Neuron (in vitro differentiated cells): ENCODE measurements around the gene DOP1B.

Experiments used
- H2AFZ ChIP-seq: one replicate; pipeline ENCODE4 v1.6.1; 2013; ENCODE audit warnings: low read depth, mild to moderate bottlenecking, inconsistent platforms, low read length, moderate library complexity
- H3K27me3 ChIP-seq: one replicate; pipeline ENCODE4 v1.6.1; 2013; ENCODE audit warnings: low read length; ENCODE audit not compliant: insufficient read depth
- H3K36me3 ChIP-seq: one replicate; pipeline ENCODE4 v1.6.1; 2013; ENCODE audit warnings: low read length; ENCODE audit not compliant: insufficient read depth
- H3K4me1 ChIP-seq: one replicate; pipeline ENCODE4 v1.6.1; 2013; ENCODE audit warnings: low read length; ENCODE audit not compliant: insufficient read depth
- H3K4me3 ChIP-seq: 2 replicates; pipeline ENCODE4 v1.5.1; 2013; ENCODE audit warnings: mild to moderate bottlenecking, low read length, moderate library complexity
- H3K9me3 ChIP-seq: one replicate; pipeline ENCODE4 v1.6.1; 2013; ENCODE audit warnings: low read length

The DOP1B gene

DNA sequence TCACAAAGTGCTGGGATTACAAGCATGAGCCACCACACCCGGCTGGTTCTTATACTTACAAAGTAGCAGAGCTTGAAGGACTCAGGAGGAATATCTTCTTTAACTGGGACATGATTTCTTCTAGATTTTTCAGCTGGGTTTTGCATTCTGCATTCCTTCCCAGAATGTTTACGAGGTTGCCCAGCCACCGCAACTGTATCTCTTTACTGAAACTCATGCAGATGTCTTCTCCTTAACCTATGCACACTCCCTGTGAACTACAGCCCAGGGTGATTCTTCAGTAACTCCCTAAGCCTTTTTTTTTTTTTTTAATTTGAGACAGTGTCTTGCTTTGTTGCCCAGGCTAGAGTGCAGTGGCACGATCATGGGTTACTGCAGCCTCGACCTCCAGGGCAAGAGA is 8.7 kb upstream of the DOP1B start:
- peaks cover 3% of the 10 kb centered on the region for H3K9me3 ChIP-seq
- no peak overlapping the region for H3K4me3 ChIP-seq
- no peaks in the 10 kb centered on the region for H3K36me3 ChIP-seq
- peaks cover 7% of the 10 kb centered on the region for H3K4me1 ChIP-seq
- H3K27me3 ChIP-seq, result no peaks in the 10 kb centered on the region
- H2AFZ ChIP-seq, result no peak overlapping the region

DNA sequence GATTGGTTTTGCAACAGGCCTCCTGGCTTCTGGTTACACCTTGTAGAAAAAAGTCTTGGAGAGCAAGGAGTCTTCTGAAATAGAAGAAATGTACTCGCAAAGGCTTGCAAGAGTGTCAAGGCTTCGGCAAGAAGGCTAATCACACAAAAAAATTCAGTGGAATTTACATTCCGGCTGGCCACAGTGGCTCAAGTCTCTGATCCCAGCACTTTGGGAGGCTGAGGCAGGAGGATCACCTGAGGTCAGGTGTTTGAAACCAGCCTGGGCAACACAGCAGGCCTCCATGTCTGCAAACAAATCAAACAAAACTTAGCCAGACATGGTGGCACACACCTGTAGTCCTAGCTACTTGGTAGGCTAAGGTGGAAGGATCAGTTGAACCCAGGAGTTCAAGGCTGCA is 7.7 kb upstream of the DOP1B start:
- H3K4me3 ChIP-seq, result no peak overlapping the region
- peaks cover 3% of the 10 kb centered on the region for H3K9me3 ChIP-seq
- peaks cover 7% of the 10 kb centered on the region for H3K4me1 ChIP-seq
- no peak overlapping the region for H2AFZ ChIP-seq
- H3K36me3 ChIP-seq, result no peaks in the 10 kb centered on the region
- H3K27me3 ChIP-seq, result no peaks in the 10 kb centered on the region

DNA sequence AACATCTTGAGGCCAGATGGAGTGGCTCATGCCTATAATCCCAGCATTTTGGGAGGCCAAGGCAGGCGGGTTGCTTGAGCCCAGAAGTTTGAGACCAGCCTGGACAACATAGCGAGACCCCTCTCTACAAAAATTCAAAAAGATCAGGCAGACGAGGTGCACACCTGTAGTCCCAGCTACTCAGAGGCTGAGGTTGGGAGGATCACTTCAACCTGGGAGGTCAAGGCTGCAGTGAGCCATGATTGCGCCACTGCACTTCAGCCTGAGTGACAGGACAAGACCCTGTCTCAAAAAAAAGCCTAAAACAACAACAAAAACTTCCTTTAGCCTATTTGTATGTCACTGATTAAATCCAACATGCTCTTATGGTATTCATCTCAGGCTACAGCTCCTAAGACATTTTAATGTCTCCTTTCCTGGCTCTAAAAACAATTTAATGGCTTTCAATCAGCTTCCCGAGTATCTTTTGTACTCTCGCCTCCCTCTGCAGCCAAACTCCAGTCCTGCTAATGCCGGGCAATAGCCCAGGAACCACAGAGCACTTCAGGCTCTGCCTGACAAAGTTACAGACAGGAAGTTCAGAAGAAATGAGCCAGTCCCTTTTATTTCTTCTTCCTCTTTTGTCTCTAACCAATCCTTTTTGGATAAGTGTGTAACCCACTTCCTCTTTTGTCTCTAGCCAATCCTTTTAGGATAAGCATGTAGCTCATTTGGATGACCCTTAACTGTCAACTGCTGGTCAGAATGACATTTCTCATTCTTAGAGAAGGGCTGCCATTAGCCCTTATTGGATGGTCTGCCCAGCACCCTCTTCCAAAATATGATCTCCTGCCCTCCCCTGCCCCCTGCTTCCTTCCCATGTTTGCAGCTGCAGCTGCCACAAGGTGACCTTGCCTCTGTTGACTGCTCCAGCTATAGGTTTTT is 6.6 kb upstream of the DOP1B start:
- no peak overlapping the region for H3K4me3 ChIP-seq
- no peaks in the 10 kb centered on the region for H3K36me3 ChIP-seq
- H3K9me3 ChIP-seq, result peaks cover 3% of the 10 kb centered on the region
- no peaks in the 10 kb centered on the region for H3K27me3 ChIP-seq
- H3K4me1 ChIP-seq, result peaks cover 7% of the 10 kb centered on the region
- no peak overlapping the region for H2AFZ ChIP-seq

DNA sequence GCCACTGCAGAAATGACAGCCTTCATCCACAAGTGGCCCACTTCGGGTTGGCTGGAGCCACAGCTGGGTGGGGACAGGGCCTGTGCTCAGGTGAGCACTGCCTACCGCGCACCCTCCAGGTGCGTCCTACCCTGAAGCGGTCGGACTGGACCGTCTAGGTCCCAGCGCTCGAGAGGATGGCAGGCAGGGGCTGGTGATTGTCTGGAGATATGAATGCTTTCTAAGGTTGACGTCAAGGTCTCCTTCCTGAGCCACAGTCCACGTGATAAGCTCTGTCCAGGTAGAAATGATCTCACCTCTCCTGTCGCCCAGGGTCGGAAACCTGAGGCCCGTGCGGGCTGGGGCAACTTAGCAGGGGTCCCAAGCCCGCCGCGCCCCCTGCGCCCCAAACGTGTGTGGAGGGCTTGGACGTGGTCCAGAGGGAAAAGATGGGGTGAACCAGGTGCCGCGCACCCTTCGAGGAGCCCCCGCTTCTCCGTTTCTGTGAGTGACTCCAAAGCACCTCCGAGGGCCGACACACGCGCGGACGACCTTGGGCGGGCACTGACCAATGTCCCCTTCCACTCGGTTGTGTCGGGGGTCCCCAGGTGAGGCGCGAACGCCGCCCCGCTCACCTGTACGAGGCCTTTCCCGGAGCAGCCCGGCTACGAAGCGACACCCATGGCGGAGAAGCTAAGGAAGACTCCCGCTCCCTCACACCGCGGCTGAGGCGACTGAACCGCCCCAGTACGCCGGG is 853 bp upstream of the DOP1B start:
- Histone ChIP-seq H3K4me3 (peak overlapping the region; percentile 65), H3K36me3 (peaks cover 2% of the 10 kb centered on the region), H3K4me1 (peaks cover 11% of the 10 kb centered on the region), H2AFZ (peak overlapping the region; percentile 86), H3K27me3 (peaks cover 4% of the 10 kb centered on the region), H3K9me3 (peaks cover 3% of the 10 kb centered on the region)

DNA sequence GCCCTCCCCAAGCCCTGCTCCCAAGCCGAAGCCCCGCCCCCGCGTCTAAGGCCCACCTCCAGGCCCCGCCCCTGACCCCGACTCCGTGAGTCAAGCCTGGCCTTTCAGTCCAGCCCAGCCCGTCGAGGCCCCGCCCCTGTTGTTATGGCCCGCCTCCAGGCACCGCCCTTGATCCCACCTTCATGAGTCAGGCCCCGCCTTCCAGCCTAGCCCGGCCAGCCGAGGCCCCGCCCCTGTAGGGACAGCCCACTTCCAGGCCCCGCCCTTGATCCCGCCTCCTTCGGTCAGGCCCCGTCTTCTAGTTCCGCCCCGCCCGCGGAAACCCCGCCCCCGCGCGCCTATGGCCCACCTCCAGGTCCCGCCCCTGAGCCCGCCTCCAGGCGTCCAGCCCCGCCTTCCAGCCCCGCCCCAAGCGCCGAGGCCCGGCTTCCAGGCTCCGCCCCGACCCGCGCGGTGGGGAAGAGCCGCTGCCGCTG is 247 bp upstream of the DOP1B start:
- peaks cover 11% of the 10 kb centered on the region for H3K4me1 ChIP-seq
- H3K27me3 ChIP-seq, result peaks cover 4% of the 10 kb centered on the region

DNA sequence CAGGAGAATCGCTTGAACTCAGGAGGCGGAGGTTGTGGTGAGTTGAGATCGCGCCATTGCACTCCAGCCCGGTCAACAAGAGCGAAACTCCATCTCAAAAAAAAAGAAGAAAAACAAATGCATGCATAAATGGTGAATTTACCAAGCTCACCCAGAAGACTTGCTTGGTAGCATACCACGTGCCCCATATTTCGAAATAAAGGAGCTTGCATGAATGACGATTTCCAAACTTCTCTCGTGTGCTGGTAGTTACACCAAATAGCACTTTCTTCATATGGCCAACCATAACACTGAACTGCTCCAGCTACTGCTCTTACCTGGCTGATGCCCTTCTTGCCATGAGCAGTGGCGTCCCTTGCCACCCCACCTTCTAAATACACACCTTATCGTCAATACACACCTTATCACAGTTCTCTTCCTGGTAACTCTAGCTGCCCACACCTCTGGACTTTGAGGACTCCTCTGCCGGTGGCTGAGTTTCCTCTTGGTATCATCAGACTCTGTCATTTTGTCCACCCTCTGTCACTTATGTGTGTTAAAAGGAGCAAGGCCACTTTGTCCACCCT is 2.8 kb downstream of the DOP1B start:
- no peaks in the 10 kb centered on the region for H3K9me3 ChIP-seq
- no peak overlapping the region for H2AFZ ChIP-seq

More for the DNA sequence above, 247 bp upstream of the DOP1B start:
- peaks cover 3% of the 10 kb centered on the region for H3K9me3 ChIP-seq
- peak overlapping the region; percentile 77 for H3K4me3 ChIP-seq
- peaks cover 2% of the 10 kb centered on the region for H3K36me3 ChIP-seq
- peak overlapping the region; percentile 86 for H2AFZ ChIP-seq

DNA sequence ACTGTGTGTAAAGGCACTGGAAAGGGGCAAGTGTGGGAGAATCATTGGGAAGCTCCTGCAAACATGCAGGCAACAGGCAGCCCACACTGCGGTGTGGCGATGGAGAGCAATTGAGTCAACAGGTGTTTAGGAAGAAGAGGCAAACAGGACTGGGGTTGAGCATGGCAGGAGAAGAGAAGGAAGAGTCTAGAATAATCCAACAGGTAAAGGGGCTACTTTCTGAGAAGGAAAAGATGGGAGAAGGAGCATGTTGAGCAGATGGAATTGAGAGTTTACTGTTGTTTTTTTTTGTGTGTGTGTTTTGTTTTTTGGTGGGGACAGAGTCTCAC is 4.2 kb downstream of the DOP1B start:
- Histone ChIP-seq H3K27me3 (no peaks in the 10 kb centered on the region), H3K9me3 (no peaks in the 10 kb centered on the region), H2AFZ (no peak overlapping the region), H3K36me3 (peaks cover 3% of the 10 kb centered on the region), H3K4me3 (no peak overlapping the region), H3K4me1 (peaks cover 23% of the 10 kb centered on the region)

More for the DNA sequence above, 2.8 kb downstream of the DOP1B start:
- H3K4me1 ChIP-seq, result peaks cover 24% of the 10 kb centered on the region
- no peak overlapping the region for H3K4me3 ChIP-seq
- H3K27me3 ChIP-seq, result peaks cover 4% of the 10 kb centered on the region
- peaks cover 2% of the 10 kb centered on the region for H3K36me3 ChIP-seq

DNA sequence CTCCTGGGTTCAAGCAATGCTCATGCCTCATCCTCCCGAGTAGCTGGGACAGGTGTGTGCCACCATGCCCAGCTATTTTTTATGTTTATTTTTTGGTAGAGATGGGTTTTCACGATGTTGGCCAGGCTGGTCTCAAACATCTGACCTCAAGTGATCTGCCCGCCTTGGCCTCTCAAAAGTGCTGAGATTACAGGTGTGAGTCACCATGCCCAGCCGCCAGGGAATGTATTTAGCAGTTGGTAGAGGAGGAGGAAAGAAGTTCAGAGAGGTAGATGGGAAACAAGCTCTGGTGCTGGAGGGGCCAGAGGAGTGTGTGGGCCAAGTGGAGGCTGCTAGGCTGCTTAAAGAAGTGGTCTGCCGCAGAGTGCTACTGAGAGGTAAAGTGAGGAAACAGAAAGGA is 6.0 kb downstream of the DOP1B start:
- H3K4me1 ChIP-seq, result peaks cover 21% of the 10 kb centered on the region
- H3K4me3 ChIP-seq, result no peak overlapping the region
- peaks cover 9% of the 10 kb centered on the region for H3K36me3 ChIP-seq
- H2AFZ ChIP-seq, result no peak overlapping the region
- H3K9me3 ChIP-seq, result no peaks in the 10 kb centered on the region
- H3K27me3 ChIP-seq, result no peaks in the 10 kb centered on the region

DNA sequence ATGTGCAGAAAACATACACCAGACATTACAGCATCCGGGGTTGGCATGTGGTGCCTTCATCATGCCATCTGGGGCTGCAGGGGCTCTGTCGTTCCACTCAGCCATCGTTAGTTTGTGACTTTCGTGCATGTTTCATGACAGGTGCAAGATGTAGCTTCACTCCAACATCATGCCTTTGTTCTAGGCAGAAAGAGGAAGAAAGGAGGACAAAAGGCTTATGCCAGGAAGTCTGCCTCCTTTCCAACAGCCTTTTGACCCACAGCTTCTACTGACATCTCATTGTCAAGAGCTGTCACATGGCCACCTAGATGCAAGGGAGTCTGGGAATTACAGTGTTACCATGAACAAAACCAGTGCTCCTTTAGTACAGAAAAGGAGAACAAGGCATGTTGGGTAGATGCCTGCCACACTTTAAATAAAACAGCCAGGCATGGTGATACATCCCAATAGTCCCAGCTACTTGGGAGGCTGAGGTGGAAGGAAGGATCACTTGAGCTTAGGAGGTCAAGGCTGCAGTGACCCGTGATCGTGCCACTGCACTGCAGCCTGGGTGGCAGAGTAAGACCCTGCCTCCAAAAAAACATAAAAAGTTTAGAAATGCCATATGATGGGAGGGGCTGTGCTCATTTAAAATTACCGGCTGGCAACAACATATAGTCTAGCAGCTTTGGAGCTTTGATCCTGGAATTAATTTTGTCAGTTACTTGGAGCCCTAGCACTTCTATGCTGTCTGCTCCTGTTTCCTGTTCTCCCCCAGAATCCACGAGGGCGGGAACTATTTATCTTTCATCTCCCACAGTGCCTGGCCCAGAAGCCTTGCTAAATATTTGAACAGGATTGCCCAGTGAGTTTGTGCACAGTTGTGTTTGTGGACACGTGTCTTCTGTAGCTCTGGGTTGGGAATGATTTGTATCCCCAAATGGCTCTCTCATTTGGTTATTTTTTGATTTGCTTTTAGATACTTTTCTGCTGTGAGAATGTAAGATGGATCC is 7.4 kb downstream of the DOP1B start:
- H3K36me3 ChIP-seq, result peaks cover 14% of the 10 kb centered on the region
- no peaks in the 10 kb centered on the region for H3K9me3 ChIP-seq
- H3K4me3 ChIP-seq, result no peak overlapping the region
- H3K4me1 ChIP-seq, result peaks cover 15% of the 10 kb centered on the region
- H2AFZ ChIP-seq, result no peak overlapping the region
- no peaks in the 10 kb centered on the region for H3K27me3 ChIP-seq

DNA sequence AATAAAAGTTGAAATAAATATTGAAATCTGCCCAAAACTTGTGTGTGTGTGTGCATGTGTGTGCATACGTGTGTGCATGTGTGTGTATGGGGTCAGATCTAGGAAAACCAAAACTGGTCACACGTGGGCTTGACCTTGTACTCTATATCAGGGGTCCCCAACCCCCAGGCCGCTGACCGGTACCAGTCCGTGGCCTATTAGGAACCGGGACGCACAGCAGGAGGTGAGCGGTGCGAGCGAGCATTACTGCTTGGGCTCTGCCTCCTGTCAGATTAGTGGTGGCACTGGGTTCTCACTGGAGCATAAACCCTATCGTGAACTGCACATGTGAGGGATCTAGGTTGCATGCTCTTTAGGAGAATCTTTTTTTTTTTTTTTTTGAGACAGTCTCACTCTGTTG is 8.7 kb downstream of the DOP1B start:
- H3K4me3 ChIP-seq, result no peak overlapping the region
- no peaks in the 10 kb centered on the region for H3K27me3 ChIP-seq
- H2AFZ ChIP-seq, result no peak overlapping the region
- H3K4me1 ChIP-seq, result peaks cover 15% of the 10 kb centered on the region
- H3K36me3 ChIP-seq, result peaks cover 21% of the 10 kb centered on the region
- H3K9me3 ChIP-seq, result peaks cover 5% of the 10 kb centered on the region

DNA sequence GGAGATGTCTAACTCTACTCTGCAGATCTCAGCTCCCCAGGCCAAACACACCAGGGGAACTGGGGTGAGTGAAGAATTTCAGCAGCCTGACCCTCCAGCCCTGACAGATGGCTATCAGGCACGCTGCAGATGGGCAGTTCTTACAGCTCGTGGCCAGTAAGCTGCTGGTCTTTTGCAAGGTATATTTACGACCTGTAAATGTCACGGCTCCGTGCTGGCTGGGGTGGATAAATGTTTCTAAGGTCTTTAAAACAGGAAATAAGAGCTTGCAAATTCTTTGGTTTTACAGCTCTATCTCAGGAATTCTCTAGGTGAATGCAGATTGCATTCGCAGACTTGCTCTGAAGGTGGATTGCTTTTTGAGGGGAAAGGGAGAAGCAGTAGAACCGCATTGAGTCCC is 10.1 kb downstream of the DOP1B start:
- no peak overlapping the region for H3K4me3 ChIP-seq
- no peaks in the 10 kb centered on the region for H3K27me3 ChIP-seq
- peaks cover 5% of the 10 kb centered on the region for H3K9me3 ChIP-seq
- H3K36me3 ChIP-seq, result peaks cover 29% of the 10 kb centered on the region
- H3K4me1 ChIP-seq, result peaks cover 15% of the 10 kb centered on the region
- no peak overlapping the region for H2AFZ ChIP-seq

DNA sequence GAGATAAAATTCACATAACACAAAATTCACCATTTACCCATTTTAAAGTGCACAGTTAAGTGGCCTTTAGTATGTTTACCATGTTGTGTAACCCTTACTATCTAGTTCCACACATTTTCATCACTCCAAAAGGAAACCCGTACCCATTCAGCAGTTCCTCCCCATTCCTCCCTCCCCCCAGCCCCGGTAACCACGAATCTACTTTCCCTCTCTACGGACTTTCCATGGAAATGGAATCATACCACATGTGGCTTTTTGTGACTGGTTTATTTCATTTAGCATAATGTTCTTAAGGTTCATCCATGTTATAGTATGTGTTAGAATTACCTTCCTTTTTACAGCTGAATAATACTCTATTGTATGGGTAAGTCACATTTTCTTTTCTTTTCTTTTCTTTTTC is 10.9 kb downstream of the DOP1B start:
- H3K9me3 ChIP-seq, result peaks cover 5% of the 10 kb centered on the region
- no peaks in the 10 kb centered on the region for H3K27me3 ChIP-seq
- H2AFZ ChIP-seq, result no peak overlapping the region
- H3K36me3 ChIP-seq, result peaks cover 29% of the 10 kb centered on the region
- H3K4me3 ChIP-seq, result no peak overlapping the region
- H3K4me1 ChIP-seq, result peaks cover 15% of the 10 kb centered on the region
